Hepatocyte (in vitro differentiated cells): ENCODE measurements around the gene ABCA3. TPM values are rescaled to one million over a fixed set of nuclear protein-coding genes. Genes with fewer than 3 reads are reported as not detected.

Experiments used
- DNase-seq: peaks from one replicate; pipeline ENCODE4 v3.0.0-alpha.2; 2016; ENCODE audit warnings: low spot score
- H2AFZ ChIP-seq: fragments of 200-600 bp; sonication (generic); 2 replicates; pipeline ENCODE4 v1.6.0; 2016; ENCODE audit warnings: antibody characterized with exemption, mild to moderate bottlenecking
- H3K27ac ChIP-seq: fragments of 200-600 bp; sonication (generic); 2 replicates; pipeline ENCODE4 v1.5.1; 2016; ENCODE audit warnings: mild to moderate bottlenecking
- H3K27me3 ChIP-seq: fragments of 200-600 bp; sonication (generic); 2 replicates; pipeline ENCODE4 v1.6.1; 2016
- H3K36me3 ChIP-seq: fragments of 200-600 bp; sonication (generic); replicated peaks from 2 replicates; pipeline ENCODE4 v1.5.1; 2016; ENCODE audit warnings: low read depth; ENCODE audit not compliant: insufficient read depth
- H3K4me1 ChIP-seq: fragments of 200-600 bp; sonication (generic); 2 replicates; pipeline ENCODE4 v1.5.1; 2016; ENCODE audit warnings: mild to moderate bottlenecking, moderate library complexity; ENCODE audit not compliant: insufficient read depth
- H3K4me2 ChIP-seq: fragments of 200-600 bp; sonication (generic); 2 replicates; pipeline ENCODE4 v1.6.0; 2016
- H3K4me3 ChIP-seq: fragments of 200-600 bp; sonication (generic); 2 replicates; pipeline ENCODE4 v1.5.1; 2016; ENCODE audit warnings: mild to moderate bottlenecking
- H3K79me2 ChIP-seq: fragments of 200-600 bp; sonication (generic); 2 replicates; pipeline ENCODE4 v1.6.0; 2017; ENCODE audit warnings: mild to moderate bottlenecking
- H3K9me2 ChIP-seq: fragments of 200-600 bp; sonication (generic); replicated peaks from 2 replicates; pipeline ENCODE4 v1.6.0; 2017; ENCODE audit warnings: mild to moderate bottlenecking; ENCODE audit not compliant: insufficient read depth
- H3K9me3 ChIP-seq: fragments of 200-600 bp; sonication (generic); 2 replicates; pipeline ENCODE4 v1.5.1; 2016; ENCODE audit warnings: low read depth, mild to moderate bottlenecking
- H4K20me1 ChIP-seq: fragments of 200-600 bp; sonication (generic); 2 replicates; pipeline ENCODE4 v1.6.0; 2016; ENCODE audit warnings: mild to moderate bottlenecking; ENCODE audit not compliant: insufficient read depth, poor library complexity, severe bottlenecking
- CTCF ChIP-seq: fragments of 200-600 bp; sonication (generic); IDR thresholded peaks from 2 replicates; pipeline ENCODE4 v1.5.1; 2016; ENCODE audit warnings: antibody characterized with exemption, mild to moderate bottlenecking; ENCODE audit not compliant: poor library complexity
- EZH2 ChIP-seq: fragments of 200-600 bp; sonication (generic); IDR thresholded peaks from 2 replicates; pipeline ENCODE4 v1.6.1; 2016; ENCODE audit warnings: antibody characterized with exemption, mild to moderate bottlenecking, borderline replicate concordance
- EZH2phosphoT487 ChIP-seq: fragments of 200-600 bp; sonication (generic); IDR thresholded peaks from one replicate; pipeline ENCODE4 v1.6.1; 2018; ENCODE audit warnings: antibody characterized with exemption, mild to moderate bottlenecking, low read depth, moderate library complexity; ENCODE audit not compliant: unreplicated experiment, severe bottlenecking
- WGBS: methylation state at CpG from one replicate; pipeline ENCODE4 v1.1.6; 2016; ENCODE audit warnings: low lambda C conversion rate; ENCODE audit errors: missing lambda C conversion rate; 5-methylcytosine and 5-hydroxymethylcytosine counted together
- polyA plus RNA-seq: library from polyadenylated mRNA; unstranded; fragments of >200 nt; fragmentation: Nextera tagmentation; extraction: Ambion mirVana; gene quantifications from 2 replicates; pipeline ENCODE4 v1.2.1, GENCODE V29; 2016
- total RNA-seq: library from RNA; depleted of rRNA; stranded (reverse); fragments of >200 nt; gene quantifications from 2 replicates; pipeline ENCODE4 v1.2.3, GENCODE V29; 2014

The ABCA3 gene
- total and polyA plus RNA-seq, 2 experiments from 2014 or later = 0.94 to 1.8 TPM

- no peak overlapping the region for H3K4me2 ChIP-seq
- no peaks in the 10 kb centered on the region for H3K9me2 ChIP-seq
- peaks cover 3% of the 10 kb centered on the region for H3K4me1 ChIP-seq
- no peaks in the 10 kb centered on the region for H3K9me3 ChIP-seq
- no peak overlapping the region for H2AFZ ChIP-seq
- TF ChIP-seq CTCF (no peak), EZH2phosphoT487 (no peak), EZH2 (no peak)
- H3K4me3 ChIP-seq = no peak overlapping the region
- no peaks in the 10 kb centered on the region for H3K36me3 ChIP-seq
- peaks cover 30% of the 10 kb centered on the region for H3K79me2 ChIP-seq
- no peak overlapping the region for H3K27ac ChIP-seq
- DNase-seq = no peak
- H4K20me1 ChIP-seq = no peaks in the 10 kb centered on the region
- H3K27me3 ChIP-seq = no peaks in the 10 kb centered on the region
- 96% methylated on average over 30 of the region's 30 CpGs for WGBS
These were observed 95.4 kb downstream of the ABCA3 start for GRCh38 chr16:2244926-2245795.

DNA sequence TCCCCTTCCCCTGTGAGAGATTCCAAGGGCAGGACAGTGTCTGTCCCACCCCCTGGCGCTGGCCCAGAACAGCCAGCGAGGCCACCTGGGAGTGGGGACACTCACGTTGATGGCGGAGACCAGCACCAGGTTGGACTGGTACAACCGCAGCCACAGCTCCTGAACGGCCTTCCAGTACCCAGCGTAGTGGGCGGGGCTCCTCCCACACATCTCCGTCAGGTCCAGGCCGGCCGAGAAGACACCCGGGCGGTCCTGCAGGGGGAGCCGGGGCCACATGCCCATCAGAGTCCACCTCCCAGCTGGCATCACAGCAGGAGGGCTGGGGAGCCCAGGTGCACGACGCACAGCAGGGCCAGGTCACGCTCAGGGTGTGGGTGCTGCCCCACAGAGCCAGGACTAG, 96.2 kb downstream of the ABCA3 start:
- H4K20me1 ChIP-seq = no peaks in the 10 kb centered on the region
- no peaks in the 10 kb centered on the region for H3K9me3 ChIP-seq
- no peaks in the 10 kb centered on the region for H3K4me1 ChIP-seq
- TF ChIP-seq CTCF (no peak), EZH2 (no peak), EZH2phosphoT487 (no peak)
- H3K79me2 ChIP-seq = peaks cover 22% of the 10 kb centered on the region
- H3K36me3 ChIP-seq = no peaks in the 10 kb centered on the region
- DNase-seq = no peak
- H3K9me2 ChIP-seq = no peaks in the 10 kb centered on the region
- no peak overlapping the region for H3K4me3 ChIP-seq
- H3K27me3 ChIP-seq = no peaks in the 10 kb centered on the region
- no peak overlapping the region for H3K27ac ChIP-seq
- H3K4me2 ChIP-seq = no peak overlapping the region
- H2AFZ ChIP-seq = no peak overlapping the region
- WGBS = 91% methylated on average over 17 of the region's 17 CpGs

DNA sequence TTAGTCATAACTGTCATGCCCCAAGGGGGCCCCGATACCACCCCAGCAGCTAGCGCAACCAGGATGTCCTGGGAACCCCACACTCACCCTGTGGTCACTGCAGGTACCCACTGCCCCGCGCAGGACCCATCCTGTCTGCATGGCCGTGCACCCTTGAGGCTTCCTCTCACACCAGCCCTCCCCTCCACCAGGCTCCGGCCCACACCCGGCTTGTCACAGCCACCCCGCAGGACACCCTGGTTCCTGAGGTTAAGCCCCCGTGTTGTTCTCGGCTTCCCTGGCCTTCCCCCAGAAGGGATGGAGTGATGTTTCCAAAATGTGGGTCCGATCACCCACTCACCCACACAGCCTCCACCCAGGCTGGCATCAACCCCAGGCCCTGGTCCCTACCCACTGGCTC, 96.7 kb downstream of the ABCA3 start:
- Histone ChIP-seq H3K9me2 (no peaks in the 10 kb centered on the region), H3K4me3 (no peak overlapping the region), H4K20me1 (no peaks in the 10 kb centered on the region), H3K4me1 (no peaks in the 10 kb centered on the region), H3K9me3 (no peaks in the 10 kb centered on the region), H3K79me2 (peaks cover 17% of the 10 kb centered on the region), H2AFZ (no peak overlapping the region), H3K27ac (no peak overlapping the region), H3K27me3 (no peaks in the 10 kb centered on the region), H3K4me2 (no peak overlapping the region), H3K36me3 (no peaks in the 10 kb centered on the region)
- WGBS = 98% methylated on average over 6 of the region's 11 CpGs
- no peak for DNase-seq
- no peak for TF ChIP-seq EZH2phosphoT487
- TF ChIP-seq CTCF = no peak
- TF ChIP-seq EZH2 = no peak
